CD4-positive, alpha-beta T cell treated with Interleukin-2 at 100 ng/mL for 4 hours (primary cell): ENCODE results near the gene MYCBP2.

ENCODE experiments used
- DNase-seq: peaks from one replicate; pipeline ENCODE4 v3.0.0-alpha.2; 2020; ENCODE audit warnings: low spot score

The MYCBP2 gene

DNA sequence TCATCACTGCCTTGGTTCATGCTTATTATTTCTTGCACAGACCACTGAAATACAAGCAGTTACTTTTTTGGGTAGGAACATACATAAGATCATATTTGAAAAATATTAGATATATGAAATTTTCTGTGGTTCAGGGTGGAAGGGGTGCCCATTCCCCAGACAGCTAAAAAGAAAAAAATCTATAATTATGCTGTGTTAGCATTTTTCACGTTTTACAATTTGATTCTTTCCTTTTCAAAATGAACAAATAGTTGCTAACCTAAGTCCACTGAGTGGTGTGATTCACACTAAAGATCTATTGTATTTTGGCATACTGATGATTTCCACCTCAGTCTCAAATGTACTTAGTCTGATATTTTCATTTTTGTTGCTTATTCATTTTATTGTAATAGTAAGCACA, 233.2 kb downstream of the MYCBP2 start:
- DNase-seq, result no peak

DNA sequence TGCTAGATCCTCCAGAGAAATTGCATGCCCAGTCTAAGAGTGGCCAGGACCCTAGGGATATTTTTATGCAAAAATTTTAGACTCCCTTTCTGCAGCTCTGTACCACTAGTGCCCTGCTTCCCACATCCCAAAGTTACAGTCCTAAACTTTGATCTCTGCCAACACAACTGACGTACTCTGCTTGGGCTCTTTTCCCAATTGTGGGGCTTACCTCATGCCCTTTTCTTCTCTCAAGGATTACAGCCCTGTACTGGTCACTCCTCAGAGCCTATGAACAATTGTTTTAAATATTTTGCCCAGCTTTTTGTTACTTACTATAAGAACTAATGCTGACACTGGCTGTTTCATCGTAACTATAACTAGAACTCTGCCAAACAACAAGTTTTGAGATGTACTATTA, 242.1 kb downstream of the MYCBP2 start:
- DNase-seq, result no peak

DNA sequence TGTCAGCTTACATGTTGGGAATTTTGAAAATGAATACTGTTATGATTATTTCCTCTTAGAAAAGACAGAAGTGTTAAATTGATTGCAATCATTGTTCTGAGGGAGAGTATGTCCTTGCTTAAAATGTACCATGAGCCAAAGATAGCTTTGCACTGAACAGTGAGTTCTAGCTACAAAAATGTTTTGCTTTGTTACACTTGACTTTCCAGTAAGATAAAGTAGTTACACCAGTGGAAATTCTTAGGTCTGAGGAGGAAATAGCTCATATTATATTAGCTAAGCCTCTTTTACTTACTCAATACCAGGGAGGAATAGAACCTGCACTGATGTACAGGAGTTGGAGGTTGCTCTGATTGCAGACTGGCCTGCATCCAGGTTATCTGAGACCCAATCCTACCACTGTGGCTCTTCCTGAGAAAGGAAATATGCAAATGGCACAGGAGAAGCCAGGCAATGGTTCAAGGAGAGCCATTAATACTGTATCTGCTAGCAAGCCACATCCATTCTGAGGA, 246.9 kb downstream of the MYCBP2 start:
- DNase-seq, result no peak

DNA sequence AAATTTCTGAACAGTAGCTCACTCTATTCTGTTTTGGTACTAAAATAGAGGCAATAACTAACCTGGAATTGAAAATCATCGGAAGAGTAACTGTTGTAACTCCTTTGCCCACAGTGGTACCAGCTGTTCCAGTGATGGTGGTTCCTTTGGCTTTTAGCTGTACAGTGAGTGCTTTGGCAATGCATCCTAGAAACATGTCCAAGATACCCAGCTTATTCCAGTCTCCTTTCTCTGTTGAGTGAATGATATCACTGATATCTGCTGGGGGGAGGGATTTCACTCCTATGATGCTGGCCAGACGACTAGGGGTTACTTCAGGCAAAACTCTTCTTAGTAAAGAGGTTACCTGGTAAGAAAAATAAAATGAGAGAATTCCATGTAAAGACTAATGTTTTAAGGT, 259.4 kb downstream of the MYCBP2 start:
- DNase-seq, result no peak

DNA sequence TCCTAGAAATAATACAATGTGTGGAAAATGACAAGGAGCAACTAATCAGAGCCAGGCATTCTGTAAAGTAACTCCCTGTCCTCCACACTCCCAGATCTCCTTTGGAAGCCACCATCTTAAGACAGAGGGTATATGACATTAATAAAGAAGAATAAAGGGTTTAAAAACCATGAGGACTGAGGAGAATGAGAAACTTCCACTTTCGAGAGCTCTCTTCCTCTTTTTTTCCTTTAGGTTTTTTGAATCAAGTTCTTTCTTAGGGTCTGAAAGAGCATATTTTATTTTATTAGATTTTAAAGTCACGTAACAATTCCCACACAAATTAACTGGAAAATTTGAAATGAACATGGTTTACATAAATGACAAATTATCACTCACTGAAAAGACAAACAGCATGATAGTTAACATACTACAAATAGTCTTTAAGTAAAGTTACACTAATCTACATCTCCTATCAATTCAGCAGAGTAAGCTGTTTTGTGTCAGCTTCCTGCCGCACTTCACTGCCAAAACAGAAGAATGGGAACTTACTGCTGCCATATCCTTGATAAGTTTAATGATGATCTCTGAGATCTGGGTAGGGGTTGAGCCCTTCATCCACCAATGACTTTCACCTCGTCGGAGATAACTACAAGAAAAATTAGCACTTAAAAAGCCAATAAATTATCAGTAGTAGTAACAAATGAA, 261.3 kb downstream of the MYCBP2 start:
- no peak for DNase-seq

DNA sequence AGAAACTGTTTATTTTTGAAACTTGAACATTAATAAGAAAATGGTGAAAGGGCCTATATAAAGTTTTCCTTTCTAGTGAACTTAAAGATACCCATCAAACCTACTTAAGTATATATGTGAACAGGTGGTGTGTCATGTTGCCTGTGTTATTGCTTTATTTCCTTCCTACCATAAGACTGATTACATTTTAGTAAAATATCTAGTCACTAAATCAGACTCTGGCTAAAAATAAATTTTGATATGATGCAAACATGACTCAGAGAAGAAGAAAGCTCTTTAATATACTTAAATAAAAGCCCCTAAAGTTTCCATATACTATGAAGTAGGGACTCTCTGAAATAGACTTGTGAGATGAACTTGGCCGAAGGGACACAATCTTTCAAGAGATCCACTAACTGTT, 264.8 kb downstream of the MYCBP2 start:
- DNase-seq, result no peak

DNA sequence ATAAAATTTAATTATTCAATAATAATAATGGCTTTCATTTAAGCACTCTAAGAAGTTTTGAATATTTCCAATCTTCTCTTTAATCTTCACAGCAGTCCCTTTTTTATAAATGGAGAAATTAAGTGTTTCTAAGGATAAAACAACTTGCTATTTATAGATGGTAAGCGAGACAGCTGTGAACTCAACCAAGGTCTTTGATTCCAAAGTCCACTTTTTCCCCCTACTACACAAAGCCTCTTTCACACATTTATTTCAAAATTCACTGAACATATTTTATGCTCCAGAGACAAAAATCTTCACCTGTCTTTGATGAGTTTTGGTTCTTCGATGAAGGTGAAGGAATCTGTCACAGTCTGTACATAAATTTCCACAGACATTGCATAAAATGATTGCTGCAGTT, 265.5 kb downstream of the MYCBP2 start:
- DNase-seq, result no peak

DNA sequence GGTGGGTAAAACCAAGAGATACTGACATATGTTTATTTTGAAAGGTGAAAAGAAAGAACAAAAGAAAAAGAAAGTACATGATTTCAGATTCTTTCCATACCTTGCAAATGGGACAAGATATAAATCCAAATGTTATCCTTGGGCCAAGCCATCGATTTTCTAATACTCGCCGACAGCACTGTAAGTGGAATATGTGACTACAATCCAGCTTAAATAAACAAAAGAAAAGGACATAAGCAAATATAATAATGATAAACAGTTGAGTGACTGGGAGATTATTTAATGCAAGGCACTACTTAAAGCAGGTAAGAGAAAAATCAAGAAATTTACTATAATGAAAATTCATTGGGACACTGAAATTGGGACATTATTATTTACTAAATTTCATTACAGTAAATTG, 270.0 kb downstream of the MYCBP2 start:
- no peak for DNase-seq

DNA sequence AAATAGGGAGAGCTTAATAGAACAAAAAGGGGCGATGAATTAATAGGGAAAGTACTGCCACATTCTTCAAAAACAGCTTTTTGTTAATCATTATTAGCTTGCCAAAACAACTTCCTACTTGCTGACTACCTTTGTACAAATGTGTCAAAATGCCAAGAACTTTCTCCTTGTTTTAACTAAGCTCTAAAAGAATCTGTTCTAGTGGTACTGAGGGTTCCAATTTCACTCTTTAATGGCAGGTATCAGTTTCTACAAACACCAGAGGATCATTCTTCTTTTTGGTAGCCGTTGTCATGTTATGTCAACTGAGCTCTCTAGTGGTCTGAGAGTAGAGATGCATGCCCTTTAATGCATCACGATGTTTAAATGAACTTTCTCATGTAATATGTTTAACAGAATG, 270.5 kb downstream of the MYCBP2 start:
- no peak for DNase-seq

DNA sequence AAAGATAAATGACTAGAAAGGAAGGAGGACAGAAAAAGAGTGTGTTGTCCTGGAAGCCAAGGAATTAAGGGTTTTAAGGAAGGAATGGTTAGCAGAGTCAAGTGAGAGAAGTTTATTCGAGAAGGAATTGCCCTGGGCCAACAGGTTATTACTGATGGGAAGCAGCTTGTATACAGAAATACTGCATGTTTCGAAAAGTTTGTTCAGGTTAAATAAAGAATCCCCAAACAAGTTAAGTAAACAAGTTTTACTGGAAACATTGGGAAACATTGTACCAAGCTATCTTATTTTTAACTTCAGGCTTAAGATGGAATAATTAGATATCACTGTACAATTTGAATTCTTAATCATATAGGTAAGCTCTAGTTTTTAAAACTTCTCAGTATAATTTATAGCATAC, 271.7 kb downstream of the MYCBP2 start:
- DNase-seq, result no peak

DNA sequence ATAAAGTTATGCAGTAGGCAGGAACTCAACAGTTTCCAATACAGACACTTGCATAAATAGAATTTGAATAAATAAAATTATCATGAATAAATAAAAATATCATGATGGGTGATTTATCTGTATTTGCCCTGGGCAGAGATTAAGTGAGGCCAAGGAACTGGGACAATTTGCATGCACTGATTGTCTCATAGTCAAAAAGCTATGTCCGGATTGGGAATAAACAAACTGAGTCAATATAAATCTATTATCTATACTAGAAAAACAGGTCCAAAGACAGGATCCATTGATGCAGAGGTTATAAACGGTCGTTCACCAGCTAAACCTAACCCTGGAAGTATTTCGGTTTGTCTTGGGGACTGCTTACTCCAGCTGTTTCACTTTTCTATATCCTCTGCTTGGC, 273.7 kb downstream of the MYCBP2 start:
- DNase-seq, result no peak

DNA sequence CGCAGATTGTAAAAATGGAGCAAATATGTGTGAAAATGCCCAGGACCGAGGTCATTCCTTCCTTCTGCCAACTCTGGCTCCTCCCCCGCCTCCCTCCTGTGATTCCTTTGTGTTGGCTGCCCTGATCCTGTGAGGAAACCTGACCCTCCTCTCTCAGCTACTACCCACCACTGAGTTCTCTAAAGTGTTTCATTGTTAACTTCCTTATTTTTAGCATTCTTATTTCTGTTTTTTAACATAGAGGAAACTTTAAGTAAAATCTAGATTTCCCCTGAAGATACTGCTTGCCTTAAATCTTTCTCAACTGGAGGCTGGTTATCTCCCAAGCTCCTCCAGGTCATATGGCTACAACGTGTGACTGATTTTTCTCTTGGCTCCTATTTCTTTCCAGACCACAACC, 278.2 kb downstream of the MYCBP2 start:
- no peak for DNase-seq

DNA sequence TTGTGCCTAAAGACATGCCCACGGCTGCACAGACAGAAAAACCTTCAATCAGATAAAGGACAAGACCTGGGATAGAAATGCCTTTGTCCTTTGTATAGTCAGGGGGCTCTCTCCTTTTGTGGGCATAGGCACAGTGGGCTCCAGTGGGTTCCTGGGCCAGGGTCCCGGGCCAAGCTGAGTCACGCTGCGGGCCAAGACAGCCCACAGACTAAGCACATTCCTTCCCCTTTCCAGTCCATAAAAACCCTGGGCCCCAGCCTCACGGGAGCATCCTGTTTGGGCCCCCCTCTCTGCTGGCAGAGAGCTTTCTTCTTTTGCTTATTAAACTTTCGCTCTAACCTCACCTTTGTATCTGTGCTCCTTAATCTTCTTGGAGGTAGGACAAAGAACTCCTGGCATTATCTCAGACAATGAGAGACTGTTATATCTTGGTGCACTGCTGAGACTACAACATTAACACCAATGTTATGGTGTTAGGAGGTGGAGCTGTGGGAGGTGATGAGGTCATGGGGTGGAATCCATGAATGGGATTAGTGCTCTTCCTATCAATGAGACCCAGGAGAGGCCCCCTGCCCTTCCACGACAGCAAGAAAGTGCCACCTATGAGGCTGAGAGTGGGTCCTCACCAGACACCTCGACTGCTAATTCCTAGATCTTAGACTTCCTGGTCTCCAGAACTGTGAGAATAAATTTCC, 279.1 kb downstream of the MYCBP2 start:
- DNase-seq, result no peak

DNA sequence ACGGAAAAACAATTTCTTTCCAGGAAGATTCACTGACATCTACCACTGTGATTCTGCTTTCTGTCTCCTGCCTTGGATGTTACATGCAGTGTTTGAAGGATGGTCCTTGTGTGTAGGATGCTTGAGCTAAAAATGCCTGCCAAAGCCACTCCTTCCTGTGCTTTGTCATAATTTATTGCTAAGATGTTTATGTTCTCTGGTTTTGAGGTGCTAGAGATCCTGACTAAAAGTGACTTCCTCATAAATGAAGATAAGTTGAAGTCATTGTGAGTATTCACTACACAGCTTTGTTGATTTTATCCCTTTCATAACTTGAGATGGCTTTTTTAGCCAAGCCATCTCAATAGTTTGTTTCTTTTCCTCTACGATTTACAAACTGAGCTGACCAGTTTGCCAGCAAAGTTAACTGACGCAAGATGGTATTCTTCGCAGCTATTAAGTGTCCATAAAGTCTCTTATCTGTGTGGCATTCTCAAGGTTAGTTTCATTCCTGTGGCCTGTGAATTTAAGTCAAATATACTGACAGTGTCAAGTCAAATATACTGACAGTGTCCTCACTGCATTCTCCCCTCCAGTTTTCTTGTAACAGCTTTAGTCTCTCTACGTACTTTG, 284.2 kb downstream of the MYCBP2 start:
- no peak for DNase-seq

DNA sequence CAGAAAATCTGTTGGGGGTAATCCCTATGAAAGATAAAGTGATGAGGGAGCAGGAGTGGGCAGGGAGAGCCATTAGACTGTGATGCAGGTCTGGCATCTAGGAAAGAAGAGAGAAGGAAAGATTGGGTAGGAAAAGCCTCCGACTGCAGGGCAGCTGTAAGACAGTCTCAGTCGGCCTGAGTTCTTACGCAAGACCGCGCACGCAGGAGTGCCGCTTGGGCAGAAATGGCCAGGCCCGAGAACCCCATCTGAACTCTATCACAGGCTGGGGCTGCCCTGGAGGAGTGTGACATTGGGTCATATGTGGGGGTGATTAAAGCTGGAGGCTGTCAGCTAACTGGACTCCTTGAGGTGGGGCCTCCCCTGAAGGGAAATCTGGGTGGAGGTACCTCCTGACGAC, 286.1 kb downstream of the MYCBP2 start:
- no peak for DNase-seq

DNA sequence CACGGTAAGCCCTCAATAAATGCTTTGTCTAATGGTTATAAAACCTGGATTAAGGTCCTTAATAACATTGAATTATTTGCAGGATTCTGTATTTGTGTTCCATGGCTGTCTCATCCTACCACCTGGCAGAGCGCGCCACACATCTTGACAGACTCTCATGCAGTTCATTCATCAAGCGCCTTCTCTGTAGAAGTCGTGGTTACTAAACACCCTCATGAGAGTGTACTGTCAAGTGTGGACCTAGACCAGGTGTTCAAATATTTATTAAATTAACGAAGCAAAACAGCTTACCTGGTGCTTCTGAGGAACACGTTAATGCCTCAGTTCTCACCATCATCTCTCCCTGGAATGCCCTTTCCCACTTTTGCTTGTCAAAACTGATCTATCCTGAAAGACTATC, 286.8 kb downstream of the MYCBP2 start:
- no peak for DNase-seq

DNA sequence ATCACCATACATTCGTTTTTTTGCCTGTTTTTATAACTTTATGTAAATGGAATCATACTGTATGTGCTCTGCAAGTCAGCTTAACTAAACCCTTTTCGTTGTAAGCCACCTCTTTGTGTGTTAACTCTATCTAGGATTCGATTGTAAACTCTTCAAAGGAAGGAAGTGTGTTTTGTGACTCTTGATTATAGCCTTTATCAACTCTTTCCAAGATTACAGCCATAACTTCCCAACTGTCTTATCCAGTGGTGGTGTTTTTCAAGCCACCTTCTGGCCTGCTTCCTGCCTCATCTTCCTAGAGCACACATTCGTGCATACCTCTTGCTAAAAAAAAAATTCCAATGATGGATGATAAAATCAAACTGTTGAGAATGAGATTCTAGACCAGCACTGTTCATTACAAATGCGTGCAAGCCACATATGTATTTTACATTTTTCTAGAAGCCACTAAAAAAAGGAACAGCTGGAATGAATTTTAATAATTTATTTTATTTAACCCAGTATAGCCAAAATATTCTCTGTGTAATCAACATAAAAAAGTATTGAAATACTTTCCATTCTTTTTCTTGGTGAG, 287.9 kb downstream of the MYCBP2 start:
- DNase-seq, result no peak

DNA sequence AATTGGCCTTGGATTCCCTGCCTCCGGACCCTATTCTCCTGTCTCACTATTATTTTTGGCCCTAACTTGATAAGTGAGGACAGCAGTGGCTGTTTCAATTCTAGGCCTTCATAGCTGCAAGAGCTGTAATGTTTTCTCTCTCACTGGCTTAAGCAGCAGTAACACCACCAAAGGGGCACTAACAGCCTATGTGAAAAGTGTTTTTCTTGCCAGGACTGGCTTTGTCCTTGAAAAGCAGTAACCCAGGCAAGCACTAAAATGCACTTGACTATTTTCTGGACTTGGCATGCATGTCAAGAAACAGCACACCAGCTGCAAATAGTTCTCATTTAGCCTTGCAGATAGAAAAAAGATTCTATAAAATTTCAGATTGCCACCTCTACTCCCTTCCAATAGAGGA, 290.6 kb downstream of the MYCBP2 start:
- DNase-seq, result no peak

DNA sequence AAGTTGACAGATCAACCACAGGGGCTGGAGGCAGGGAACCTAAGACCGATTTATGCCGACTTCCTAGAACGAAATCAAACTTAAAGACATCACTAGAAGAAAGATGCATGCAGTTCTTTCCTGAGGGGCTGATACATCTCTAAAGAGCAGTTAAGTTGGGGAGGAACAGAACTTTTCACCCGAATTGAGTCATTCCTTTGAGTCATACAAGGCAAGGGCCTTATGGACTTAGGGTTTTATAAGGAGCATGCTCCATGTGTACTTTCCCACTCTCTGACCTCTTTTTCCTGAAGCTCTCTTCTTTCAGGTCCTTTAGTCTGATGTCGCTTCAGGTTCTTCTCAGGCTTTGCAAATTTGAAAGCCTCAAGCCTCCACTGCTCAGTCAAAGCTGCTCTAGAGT, 292.0 kb downstream of the MYCBP2 start:
- DNase-seq, result no peak

DNA sequence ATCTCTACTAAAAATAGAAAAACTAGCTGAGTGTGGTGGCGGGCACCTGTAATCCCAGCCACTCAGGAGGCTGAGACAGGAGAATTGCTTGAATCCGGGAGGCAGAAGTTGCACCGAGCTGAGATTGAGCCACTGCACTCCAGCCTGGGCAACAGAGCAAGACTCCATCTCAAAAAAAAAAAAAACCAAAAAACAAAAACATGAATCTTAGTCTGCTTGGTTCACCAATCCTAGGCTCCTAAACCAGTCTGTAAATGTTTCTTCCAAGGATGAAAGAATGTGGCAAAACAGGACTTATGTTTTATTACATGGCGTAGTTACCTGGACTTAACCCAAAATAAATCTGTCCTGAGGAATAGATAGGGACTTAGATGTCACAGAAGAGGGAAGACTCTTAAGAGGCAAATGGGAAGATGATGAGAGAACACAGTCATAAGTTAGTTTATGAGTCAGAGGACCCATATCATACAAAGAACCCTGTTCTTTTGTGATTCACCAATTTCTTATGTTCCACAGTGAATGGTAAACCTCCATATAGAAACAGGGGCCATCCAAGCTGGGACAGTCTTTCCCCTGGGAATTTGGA, 293.1 kb downstream of the MYCBP2 start:
- DNase-seq, result no peak

DNA sequence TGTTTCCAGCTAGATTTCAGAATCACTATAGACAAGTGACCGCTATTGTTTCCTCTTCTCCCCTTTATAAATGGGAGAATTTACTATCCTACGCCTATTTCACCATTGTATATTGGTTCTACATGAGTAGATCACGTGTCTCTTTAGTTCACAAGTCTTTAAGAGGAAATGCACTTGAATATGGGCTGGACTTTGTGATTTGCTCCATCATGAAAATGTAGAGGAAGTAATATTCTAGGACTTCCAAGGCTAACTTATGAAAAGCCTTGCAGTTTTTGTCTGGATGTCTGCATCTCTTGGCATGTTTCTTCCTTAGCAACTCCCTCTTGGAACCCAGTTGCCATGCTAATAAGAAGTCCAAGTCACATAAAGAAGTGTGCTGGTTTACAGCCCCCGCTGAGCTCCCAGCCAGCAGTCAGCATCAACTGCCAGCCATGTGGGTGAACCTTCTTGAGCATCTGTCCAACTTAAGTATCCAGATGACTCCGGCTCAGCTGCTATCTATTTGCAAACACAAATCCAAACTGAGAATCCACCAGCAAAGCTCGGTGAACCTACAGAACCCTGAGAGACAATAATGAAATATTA, 295.1 kb downstream of the MYCBP2 start:
- no peak for DNase-seq

DNA sequence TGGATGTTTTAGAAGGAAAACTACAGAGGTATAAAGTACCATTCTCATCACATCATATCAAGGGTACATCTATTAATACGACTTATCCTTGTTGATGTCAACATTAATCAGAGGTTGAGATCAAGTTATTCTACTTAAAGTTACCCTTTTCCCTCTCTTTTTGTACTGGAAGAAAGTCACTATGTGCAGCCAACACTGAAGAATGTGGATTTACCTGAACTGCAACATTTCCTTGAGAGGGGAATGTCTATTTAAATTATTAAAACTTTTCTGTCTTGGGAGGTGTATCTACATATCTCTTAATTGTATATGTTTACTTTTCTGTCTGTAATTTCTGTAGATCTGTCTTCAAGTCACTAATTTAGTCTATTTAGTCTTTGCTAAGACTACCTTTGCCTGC, 297.5 kb downstream of the MYCBP2 start:
- DNase-seq, result no peak
